Gastroesophageal sphincter (tissue), 3 donors: Measurements from ENCODE around the gene IL36B.

Experiments
- CTCF ChIP-seq, 4 experiments: fragments of 200-600 bp in 2 of 4; fragments of 450-650 bp in 2 of 4; sonication (generic) in 1 of 4; IDR thresholded peaks; one replicate each; pipeline ENCODE4 v1.5.1; 2017 to 2019; ENCODE audit warnings: antibody characterized with exemption in 4 of 4, mild to moderate bottlenecking in 2 of 4, moderate library complexity in 2 of 4
- POLR2A ChIP-seq, 2 donors: fragments of 450-650 bp; IDR thresholded peaks; one replicate each; pipeline ENCODE4 v1.6.1; 2017; ENCODE audit warnings: antibody characterized with exemption in 2 of 2, mild to moderate bottlenecking in 2 of 2, moderate library complexity in 1 of 2

DNA sequence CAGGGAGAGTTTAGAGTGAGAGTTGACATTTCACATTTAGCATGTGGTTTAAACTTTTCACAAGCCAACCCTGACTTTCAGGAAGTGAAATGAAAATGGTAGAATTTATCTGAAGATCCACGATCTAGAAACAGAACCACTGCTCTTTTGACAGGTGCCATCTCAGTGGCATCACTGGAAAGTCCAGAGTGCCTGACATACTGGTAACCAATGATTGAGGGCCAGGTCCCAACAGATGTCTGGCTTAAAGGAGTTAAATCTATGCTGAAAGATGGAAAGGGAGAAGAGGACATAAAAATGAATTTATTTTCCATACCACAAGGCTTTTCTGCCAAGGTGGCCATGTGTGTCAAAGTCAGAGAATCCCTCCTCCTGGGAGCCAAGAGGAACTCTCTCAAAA, 72.1 kb downstream of the IL36B start:
- TF ChIP-seq CTCF (IDR thresholded peaks at IDR 0.05) (no peak), POLR2A (IDR thresholded peaks at IDR 0.05) (no peak)
